ENCODE data around the gene SMCO4. TPM values are rescaled to one million over a fixed set of nuclear protein-coding genes. Genes with fewer than 3 reads are reported as not detected.

The SMCO4 gene
- total RNA-seq, 1 donor from 2014 or later: 33.3 TPM

- intact Hi-C loops (cut with micrococcal nuclease): no loop called here
These were observed 32.9 kb downstream of the SMCO4 start for GRCh38 chr11:93510196-93510873.

- intact Hi-C loops (cut with micrococcal nuclease): no loop called here
These were observed 35.7 kb downstream of the SMCO4 start for GRCh38 chr11:93507517-93507916.

- intact Hi-C loops (cut with micrococcal nuclease): no loop called here
These were observed 37.5 kb downstream of the SMCO4 start for GRCh38 chr11:93505703-93506102.

- intact Hi-C loops (cut with micrococcal nuclease): no loop called here
These were observed 38.8 kb downstream of the SMCO4 start for GRCh38 chr11:93504110-93505095.

- intact Hi-C loops (cut with micrococcal nuclease): no loop called here
These were observed 41.3 kb downstream of the SMCO4 start for GRCh38 chr11:93501856-93502255.

GRCh38 chr11:93500759-93501158 lies 42.4 kb downstream of the SMCO4 start:
- intact Hi-C loops (cut with micrococcal nuclease): no loop called here

GRCh38 chr11:93498641-93499040 lies 44.5 kb downstream of the SMCO4 start:
- intact Hi-C loops (cut with micrococcal nuclease): no loop called here

- intact Hi-C loops (cut with micrococcal nuclease): no loop called here
These were observed 45.0 kb downstream of the SMCO4 start for GRCh38 chr11:93498161-93498560.

GRCh38 chr11:93497596-93497995 lies 45.6 kb downstream of the SMCO4 start:
- intact Hi-C loops (cut with micrococcal nuclease): no loop called here

GRCh38 chr11:93494357-93494756 lies 48.8 kb downstream of the SMCO4 start:
- intact Hi-C loops (cut with micrococcal nuclease): no loop called here

- intact Hi-C loops (cut with micrococcal nuclease): no loop called here
These were observed 49.8 kb downstream of the SMCO4 start for GRCh38 chr11:93493252-93493897.

- intact Hi-C loops (cut with micrococcal nuclease): no loop called here
These were observed 50.5 kb downstream of the SMCO4 start for GRCh38 chr11:93492464-93493251.

- intact Hi-C loops (cut with micrococcal nuclease): no loop called here
These were observed 51.2 kb downstream of the SMCO4 start for GRCh38 chr11:93491973-93492372.

- intact Hi-C loops (cut with micrococcal nuclease): no loop called here
These were observed 52.1 kb downstream of the SMCO4 start for GRCh38 chr11:93490996-93491618.

GRCh38 chr11:93489841-93490240 lies 53.4 kb downstream of the SMCO4 start:
- intact Hi-C loops (cut with micrococcal nuclease): no loop called here

GRCh38 chr11:93487032-93487483 lies 56.1 kb downstream of the SMCO4 start:
- intact Hi-C loops (cut with micrococcal nuclease): no loop called here

- intact Hi-C loops (cut with micrococcal nuclease): no loop called here
These were observed 57.2 kb downstream of the SMCO4 start for GRCh38 chr11:93485983-93486382.

GRCh38 chr11:93484716-93485115 lies 58.5 kb downstream of the SMCO4 start:
- intact Hi-C loops (cut with micrococcal nuclease): no loop called here

GRCh38 chr11:93482556-93482955 lies 60.6 kb downstream of the SMCO4 start:
- intact Hi-C loops (cut with micrococcal nuclease): no loop called here

GRCh38 chr11:93481696-93482095 lies 61.5 kb downstream of the SMCO4 start:
- intact Hi-C loops (cut with micrococcal nuclease): no loop called here

GRCh38 chr11:93481279-93481678 lies 61.9 kb downstream of the SMCO4 start:
- intact Hi-C loops (cut with micrococcal nuclease): no loop called here
